NK-92 (cell line): ENCODE results near the gene NSUN4.
"Not testable (repeated sequence)": the region's sequence is repeated elsewhere in the genome, so short reads cannot be mapped to it uniquely, and the experiment has no call there.

Experiments
- DNase-seq: peaks from one replicate; lab custom pipeline; 2025; ENCODE audit not compliant: unreplicated experiment; lab: John Stamatoyannopoulos, UW

The NSUN4 gene

DNA sequence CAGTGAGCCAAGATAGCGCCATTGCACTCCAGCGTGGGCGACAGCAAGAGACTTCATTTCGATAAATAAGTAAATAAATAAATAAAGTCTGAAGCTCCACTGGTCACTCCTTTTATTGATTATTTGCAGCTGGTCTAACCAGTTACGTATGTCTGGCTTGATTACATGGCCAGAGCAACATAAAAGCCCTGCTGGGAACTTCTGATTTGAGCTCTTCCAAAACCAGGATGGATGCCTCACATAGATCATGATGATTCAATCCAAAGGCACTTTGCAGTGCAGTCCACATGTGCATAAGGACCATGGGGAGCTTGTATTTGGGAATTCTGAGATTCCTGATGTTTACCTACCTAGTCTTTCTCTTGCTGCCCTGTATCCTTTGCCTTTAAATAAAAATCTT, 24.0 kb downstream of the NSUN4 start:
- no peak for DNase-seq

DNA sequence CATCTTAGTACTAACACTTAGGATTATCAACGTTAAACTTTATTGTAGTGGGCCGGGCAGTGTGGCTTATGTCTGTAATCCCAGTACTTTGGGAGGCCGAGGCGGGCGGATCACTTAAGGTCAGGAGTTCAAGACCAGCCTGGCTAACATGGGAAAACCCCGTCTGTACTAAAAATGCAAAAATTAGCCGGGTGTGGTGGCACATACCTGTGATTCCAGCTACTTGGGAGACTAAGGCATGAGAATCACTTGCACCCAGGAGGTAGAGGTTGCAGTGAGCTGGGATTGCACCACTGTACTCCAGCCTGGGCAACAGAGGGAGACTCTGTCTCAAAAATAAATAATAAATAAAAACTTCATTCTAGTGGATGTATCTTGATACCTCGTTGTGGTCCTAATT, 25.2 kb downstream of the NSUN4 start:
- DNase-seq, result not testable (repeated sequence)

DNA sequence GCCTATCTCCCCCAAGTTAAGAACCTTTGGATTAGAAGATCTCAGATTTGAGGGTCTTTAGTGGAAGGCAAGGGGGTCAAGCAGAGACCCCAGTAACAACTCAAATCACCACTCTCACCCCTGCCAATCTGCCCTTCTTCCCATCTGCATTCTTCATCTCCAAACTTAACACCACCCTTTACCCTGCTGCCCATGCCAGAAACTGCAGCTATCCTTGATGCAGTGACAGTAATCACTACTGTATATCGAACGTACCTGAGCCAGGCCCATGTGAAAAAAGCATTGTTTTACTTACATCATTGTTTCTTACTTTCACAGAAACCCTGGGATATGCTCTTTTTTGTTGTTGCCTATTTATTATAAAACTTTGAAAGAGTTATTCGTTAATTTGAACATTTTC, 26.5 kb downstream of the NSUN4 start:
- no peak for DNase-seq

DNA sequence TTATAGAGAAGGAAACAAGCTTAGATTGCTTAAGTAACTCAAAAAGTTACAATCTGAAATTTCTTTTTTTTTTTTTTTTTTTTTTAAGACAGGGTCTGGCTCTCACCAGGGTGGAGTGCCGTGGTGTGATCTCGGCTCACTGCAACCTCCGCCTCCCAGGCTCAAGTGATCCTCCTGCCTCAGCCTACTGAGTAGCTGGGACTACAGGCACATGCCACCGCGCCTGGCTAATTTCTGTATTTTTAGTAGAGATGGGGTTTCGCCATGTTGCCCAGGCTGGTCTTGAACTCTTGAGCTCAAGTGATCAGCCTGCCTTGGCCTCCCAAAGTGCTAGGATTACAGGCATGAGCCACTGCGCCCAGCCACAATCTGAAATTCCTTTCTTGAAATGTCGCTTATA, 27.1 kb downstream of the NSUN4 start:
- not testable (repeated sequence) for DNase-seq

DNA sequence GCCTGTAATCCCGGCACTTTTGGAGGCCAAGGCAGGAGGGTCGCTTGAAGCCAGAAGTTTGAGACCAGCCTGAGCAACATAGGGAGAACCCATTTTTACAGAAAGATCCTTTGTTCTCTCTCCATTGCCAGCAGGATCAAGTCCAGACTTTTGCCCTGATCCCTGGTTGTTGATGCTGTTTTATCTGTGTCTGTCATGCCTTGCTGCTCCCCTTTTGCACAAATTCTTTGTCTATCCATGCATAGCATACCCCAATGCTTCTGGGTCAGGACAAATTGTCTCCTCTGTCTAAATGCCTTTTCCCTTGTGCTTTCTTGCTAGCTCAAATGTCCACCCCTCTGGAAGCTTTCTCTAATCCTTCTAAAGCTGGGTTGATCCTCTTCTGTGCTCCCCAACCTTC, 28.2 kb downstream of the NSUN4 start:
- DNase-seq, result no peak

DNA sequence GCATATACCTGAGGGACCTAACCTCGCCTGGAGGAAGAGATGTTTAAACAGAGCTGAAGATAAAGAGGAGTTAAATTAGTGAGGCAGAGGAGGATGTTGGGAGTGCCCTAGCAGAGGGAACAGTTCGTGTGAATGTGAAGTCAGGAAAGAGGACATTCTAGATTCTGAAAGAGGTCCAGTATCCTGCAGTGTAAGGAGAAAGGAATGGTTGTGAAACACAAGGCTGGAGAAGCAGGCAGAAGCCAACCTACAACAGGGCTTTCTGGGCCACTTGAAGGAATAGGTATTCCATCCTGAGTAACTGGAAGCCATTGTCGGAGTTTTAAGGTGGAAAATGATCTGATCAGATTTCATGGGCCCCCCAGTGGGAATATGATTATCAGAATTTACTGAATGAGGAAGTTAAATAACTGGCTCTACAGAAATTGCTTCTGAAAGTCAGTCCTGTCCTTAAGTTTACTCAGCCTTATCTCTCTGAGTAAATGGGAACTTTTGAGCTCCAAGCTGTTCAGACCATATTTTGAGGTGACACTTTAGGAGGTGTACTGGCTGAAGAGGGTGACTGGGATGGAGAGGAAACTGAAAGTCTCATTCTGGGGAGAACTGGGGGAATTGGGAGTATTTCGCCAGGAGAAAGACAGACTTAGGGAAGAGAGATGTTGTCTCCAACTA, 29.1 kb downstream of the NSUN4 start:
- no peak for DNase-seq

DNA sequence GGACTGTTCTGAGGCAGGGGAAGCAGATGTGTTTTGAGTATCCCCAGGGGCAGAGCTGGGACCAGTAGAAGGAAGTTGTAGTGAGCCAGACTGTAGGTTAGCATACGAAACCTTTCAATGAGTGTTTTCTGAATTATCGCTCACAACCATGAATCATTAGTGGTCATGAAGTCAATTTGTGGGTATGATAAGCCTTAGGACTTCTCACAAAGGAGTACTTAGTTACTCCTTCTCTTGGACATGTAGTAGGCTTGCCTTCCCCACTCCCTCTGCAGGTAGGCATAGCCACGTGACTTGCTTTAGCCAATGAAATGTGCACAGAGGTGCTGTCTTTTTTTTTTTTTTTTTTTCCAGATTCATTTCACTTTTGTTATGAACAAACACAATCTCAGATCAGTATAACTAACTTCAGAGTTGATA, 29.6 kb downstream of the NSUN4 start:
- no peak for DNase-seq

DNA sequence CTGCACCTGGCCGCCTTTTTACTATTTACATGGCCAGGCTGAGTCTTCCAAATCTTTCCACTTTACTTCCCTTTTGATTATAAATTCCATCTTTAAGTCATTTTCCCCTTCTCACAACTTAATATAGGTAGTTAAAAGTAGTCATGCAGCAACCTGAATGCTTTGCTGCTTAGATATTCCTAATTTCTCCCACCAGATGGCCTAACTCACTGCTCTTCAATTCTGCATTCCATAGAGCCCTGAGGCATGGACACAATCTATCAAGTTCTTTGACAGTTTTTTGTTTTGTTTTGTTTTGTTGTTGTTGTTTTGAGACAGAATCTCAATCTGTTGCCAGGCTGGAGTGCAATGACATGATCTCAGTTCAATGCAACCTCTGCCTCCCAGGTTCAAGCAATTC, 31.8 kb downstream of the NSUN4 start:
- DNase-seq, result no peak

DNA sequence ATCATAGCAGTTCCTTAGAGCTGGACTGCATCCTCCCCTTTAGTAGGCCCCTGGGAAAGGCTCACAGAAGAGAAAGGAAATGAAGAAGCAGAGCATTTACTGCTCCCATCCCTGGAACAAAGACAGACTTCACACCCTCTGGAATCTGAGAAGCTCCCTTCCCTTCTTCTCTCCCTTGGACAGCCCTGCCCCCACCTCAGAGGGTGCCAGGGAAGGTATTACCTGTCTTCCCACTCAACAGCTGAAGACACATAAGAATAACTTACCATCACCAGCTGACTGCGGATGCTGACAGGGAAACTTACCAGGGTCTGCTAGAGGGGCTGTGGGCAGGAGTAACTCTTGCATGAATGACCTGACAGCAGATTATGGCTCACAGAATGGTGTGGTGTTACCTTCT, 39.4 kb downstream of the NSUN4 start:
- no peak for DNase-seq

DNA sequence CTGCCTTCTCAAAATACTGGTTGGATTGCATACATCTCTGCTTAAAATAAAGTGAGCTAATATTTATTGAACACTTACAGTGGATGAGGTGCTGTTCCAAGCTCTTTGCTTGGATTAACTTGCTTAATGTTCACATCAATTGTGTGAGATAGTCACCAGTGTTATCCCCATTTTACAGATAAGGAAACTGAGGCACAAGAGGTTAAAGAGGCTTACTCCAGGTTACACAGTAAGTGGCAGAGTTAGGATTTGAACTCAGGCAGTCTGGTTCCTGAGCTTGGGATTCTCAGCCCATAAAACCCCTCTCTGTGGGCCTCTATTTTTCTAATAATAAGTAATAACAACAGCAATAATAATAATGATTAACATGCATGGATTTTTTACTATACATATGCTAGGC, 39.9 kb downstream of the NSUN4 start:
- DNase-seq, result no peak

DNA sequence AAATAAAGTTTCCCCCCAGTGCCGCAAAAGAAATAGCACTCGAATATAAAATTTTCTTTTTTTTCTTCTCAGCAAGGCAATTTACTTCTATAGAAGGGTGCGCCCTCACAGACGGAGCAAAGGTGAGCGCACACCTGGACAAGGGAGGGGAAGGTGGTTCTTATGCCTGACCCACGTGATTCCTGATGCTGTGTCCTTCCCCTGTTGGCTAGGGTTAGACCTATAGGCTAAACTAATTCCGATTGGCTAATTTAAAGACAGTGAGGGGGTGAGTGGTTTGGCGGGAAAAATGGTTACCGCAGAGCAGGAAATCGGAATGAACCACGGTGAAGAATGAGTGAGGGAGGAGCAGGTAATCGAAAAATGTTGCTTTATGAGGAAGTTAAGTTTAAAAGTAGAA, 52.9 kb downstream of the NSUN4 start:
- no peak for DNase-seq

DNA sequence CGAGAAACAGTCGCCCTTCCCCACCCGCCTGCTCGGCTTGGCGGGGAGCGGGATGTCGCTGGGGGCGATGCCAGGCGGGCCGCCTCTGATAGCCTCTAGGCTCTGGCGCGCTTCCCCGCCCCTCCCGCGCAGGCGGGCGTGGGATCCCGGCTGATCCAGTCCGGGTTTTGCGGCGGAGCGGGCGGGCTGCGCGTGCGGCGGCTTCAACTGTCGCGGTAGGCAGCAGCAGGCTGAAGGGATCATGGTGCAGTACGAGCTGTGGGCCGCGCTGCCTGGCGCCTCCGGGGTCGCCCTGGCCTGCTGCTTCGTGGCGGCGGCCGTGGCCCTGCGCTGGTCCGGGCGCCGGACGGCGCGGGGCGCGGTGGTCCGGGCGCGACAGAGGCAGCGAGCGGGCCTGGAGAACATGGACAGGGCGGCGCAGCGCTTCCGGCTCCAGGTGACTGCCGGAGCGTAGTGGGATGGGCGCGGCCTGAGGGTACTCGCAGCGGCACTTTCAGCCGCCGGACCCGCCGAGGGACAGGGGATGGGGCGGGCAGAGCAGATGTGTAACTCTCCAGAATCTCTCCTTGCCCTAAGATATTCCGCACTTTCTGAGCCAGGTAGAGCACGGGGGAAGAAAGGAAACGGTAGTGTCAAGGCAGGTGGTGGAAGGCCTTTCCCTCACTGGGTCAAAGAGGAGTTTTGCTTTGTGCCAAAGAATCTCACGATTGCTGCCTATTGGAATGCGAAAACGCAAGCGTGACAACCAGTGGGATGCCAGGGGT, 53.7 kb downstream of the NSUN4 start, which contains the start of gene FAAH:
TSS of gene FAAH (plus strand) at position 210 of the 764 bp plus-strand sequence. CDS start at position 242, 32 bp downstream.
- DNase-seq, result no peak

DNA sequence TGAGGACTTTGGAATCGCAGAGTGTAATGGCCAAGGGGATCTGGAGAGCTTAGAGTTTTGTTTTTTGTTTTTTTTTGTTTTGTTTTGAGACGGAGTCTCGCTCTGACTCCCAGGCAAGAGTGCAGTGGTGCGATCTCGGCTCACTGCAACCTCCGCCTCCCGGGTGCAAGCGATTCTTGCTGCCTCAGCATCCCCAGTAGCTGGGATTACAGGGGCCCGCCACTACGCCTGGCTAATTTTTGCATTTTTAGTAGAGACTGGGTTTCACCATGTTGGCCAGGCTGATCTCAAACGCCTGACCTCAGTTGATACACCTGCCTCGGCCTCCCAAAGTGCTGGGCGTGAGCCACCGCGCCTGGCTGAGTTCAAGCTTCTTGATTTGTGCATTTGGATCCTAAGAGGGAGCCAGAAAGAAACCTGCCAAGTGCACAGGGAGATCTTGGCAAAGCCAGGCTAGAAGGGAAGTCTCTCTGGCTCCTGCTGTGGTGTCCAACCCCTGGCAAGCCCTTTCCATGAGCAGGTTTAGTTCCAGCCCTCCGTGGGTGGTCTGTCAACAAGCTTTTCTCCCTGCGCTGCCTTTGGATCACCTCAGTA, 54.4 kb downstream of the NSUN4 start:
- DNase-seq, result no peak

DNA sequence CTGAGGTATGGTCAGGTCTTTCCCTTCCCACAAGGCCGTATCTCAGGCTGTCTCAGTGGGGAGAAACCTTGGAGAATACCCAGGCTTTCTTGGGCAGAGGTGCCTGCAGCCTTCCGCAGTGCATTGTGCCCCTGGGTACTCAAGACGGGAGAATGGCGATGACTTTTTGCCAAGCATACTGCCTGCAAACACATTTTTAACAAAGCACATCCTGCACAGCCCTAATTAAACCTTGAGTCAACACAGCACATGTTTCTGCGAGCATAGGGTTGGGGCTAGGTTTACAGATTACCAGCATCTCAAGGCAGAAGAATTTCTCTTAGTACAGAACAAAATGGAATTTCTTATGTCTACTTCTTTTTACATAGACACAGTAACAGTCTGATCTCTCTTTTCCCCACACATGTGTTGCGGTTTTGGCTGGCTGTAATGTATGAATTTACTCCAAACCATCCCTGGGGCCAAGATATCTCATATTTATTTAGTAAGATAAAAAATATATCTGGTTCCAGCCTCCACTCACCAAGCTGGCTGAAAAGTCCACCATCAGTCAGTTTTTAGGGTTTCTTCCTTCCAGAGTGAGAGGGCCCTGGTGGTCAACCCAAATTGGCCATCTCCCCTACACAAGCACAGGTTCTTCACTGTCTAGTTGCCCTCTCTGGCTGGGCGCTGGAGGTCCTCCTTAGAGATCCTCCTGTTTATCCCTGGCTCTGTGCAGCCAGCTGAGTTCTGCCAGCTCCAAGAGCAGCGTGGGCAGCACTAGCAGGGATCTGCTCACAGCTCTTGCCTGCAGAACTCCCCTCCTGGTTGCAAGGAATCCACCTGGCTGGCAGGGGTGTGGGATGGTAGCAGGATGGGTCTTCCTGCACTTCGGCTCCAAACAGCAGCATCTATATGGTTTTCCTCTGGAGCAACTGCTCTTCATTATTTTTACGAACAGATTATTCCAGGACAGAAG, 56.1 kb downstream of the NSUN4 start:
- no peak for DNase-seq

DNA sequence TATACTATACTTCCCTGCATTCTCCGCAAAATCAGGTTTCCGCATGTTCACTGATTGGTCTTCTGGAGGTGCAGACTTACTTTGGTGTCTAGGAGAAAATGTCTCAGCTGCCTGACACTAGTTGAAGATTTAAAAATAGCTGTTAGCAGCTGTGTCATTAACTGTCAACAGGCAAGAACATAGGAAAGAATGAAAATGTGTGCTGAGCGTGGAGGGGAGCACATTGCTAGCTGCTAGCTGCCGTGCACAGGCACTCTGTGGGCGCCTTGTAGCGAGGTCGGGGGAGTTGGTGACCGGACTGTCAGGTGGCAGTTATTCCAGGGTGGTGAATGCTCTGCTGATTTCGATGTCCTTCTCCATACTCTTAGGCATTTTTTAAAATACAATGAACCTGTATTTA, 58.7 kb downstream of the NSUN4 start:
- DNase-seq, result no peak

DNA sequence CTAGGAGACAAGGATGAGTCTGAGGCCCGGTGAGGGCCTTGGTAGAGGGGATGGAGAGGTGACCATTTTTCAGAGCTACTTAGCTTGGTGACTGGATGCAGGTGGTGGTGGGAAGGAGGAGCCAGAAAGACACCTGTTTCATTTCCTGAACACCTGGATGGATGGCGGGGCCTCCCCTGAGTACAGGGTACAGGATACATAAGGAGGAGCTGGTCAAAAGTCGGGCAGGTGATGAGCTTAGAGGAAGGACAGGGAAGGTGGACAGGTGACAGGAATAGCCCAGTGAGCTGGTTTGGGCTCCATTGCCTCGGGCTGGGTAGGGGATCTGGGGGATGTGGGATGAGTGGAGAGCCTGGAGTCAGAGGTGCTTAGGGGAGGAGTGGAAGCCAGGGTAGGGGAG, 59.8 kb downstream of the NSUN4 start:
- DNase-seq, result no peak

DNA sequence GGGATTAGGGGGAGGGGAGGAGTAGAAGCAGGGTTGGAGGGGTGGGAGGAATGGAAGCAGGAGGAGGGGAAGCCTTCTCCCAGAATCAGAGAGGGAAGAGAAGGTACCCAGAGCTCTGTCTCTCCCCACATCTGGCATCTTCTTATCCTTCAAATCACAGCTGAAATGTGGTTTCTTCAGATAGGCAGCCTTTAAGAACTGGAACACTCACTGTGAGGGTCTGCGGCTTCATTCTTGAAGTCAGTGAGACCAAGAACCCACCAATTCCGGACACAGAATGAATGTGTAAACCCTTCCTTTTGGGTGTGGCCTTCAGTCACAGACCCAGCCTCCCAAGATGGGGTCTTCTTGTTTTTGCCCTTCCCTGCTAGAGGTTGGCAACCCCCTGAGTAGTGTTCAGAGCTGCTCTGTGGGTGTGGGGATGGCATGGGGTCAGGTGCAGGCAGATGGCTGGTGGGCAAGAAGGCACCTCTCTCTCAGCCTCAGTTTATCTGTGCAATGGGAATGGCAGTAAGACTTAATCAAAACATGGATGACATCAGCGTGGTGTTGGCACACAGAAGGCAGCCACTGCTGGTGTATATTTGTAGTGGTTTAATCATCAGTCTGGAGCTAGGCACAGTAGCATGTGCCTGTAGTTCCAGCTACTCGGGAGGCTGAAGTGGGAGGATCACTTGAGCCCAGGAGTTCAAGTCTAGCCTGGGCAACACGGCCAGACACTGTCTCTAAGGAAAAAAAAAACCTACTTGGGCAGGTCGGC, 60.7 kb downstream of the NSUN4 start:
- no peak for DNase-seq

DNA sequence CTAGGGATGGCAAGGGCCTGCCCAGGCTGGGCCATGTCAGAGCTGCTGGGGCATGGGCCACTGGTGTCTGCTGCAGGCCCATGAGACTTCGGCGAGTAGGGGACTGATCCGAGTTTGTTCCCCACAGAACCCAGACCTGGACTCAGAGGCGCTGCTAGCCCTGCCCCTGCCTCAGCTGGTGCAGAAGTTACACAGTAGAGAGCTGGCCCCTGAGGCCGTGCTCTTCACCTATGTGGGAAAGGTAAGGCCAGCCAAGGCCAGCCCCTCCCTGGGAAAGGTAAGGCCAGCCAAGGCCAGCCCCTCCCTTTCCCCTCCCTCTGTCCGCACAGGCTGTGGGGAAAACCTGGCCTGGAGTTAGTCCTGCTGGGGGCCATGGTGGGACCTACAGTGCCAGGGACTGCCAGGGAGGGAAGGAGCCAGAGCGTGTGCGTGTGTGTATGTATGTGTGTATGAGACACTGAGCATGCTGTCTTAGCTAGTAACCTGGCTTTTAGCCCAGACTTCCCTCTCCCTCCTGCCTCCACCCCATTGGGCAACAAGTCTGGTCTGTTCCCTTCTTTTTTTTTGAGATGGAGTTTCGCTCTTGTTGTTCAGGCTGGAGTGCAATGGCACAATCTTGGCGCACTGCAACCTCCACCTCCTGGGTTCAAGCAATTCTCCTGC, 61.5 kb downstream of the NSUN4 start:
- DNase-seq, result no peak

DNA sequence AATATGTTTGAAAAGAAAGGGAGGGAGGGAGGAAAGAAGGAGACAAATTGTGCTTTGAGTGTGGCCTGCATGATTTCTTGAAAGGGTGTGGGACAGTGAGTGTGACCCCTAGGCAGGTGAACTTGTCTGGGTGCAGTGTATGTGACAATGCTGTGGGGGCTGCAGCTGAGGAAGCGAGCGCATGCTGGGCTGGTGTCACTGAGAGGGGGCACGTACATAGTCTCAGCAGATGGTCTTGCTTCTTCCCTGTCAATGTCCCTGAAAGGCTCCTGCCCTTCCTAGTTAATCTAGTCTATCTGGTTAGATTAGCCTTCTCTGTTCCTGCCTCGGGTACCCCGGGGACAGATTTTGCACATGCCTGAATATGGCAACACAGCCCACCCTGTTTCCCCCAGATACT, 63.3 kb downstream of the NSUN4 start:
- no peak for DNase-seq
